ENCODE measurements around the gene MYO1B. TPM values are rescaled to one million over a fixed set of nuclear protein-coding genes. Genes with fewer than 3 reads are reported as not detected.

Gene MYO1B
- total RNA-seq, 6 donors from 2014 or later, result 112 to 311 (median 137) TPM

DNA sequence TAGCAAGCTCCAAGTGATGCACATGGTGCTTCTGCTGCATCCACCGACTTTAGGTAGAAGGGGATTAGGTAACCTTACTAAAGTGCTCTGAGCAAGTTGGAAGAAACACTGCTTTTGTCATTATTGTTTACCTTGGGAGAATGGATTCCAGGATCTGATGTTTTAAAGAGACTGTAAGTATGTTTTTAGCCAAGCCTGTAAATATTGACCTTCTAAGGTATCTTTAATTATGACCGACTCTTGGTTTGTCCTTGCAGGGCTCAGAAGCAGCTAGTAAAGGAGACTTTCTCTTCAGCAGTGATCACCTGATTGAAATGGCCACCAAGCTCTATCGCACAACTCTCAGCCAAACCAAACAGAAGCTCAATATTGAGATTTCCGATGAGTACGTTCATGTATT, 170.7 kb downstream of the MYO1B start:
- TF ChIP-seq POLR2AphosphoS5 (IDR thresholded peaks at IDR 0.05), result no peak
- TF ChIP-seq, protein P1, sequence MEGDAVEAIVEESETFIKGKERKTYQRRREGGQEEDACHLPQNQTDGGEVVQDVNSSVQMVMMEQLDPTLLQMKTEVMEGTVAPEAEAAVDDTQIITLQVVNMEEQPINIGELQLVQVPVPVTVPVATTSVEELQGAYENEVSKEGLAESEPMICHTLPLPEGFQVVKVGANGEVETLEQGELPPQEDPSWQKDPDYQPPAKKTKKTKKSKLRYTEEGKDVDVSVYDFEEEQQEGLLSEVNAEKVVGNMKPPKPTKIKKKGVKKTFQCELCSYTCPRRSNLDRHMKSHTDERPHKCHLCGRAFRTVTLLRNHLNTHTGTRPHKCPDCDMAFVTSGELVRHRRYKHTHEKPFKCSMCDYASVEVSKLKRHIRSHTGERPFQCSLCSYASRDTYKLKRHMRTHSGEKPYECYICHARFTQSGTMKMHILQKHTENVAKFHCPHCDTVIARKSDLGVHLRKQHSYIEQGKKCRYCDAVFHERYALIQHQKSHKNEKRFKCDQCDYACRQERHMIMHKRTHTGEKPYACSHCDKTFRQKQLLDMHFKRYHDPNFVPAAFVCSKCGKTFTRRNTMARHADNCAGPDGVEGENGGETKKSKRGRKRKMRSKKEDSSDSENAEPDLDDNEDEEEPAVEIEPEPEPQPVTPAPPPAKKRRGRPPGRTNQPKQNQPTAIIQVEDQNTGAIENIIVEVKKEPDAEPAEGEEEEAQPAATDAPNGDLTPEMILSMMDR (IDR thresholded peaks at IDR 0.05), result no peak
- no peak for TF ChIP-seq EP300 (IDR thresholded peaks at IDR 0.05)
- TF ChIP-seq POLR2A (IDR thresholded peaks at IDR 0.05), result no peak
- H3K27me3 ChIP-seq, result no peaks in the 10 kb centered on the region
- ATAC-seq (ENCODE audit: low FRiP score in 2 of 2), result no peak
- no peaks in the 10 kb centered on the region for H3K9me3 ChIP-seq
- H3K4me3 ChIP-seq, result no peak overlapping the region
- H3K36me3 ChIP-seq, result peaks cover 3 to 51% (median 23%) of the 10 kb centered on the region in 4 donors
- no peak for DNase-seq
- WGBS, 2 donors, result 82 to 93% methylated on average over 5 of the region's 5 CpGs
- H3K4me1 ChIP-seq, result no peaks in the 10 kb centered on the region
- H3K27ac ChIP-seq, result no peak overlapping the region

DNA sequence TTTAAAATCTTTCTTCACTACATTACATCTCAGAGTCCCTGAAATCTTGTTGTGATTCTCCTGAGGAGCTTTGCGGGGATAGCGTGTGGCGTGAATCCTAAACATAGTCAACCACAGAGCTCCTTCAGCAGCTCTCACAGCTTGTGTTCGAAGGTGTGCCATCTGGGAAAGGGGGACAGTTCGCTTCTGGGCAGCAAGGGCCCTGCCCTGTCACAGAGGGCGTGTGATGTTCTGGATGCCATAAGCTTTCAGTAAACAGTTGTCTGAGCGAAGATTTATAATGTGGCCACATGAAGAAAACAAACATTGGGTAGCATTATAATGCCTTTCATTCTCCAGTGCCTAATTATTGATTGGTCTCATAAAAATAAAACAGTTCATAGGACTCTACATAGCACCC, 172.5 kb downstream of the MYO1B start:
- ATAC-seq (ENCODE audit: low FRiP score in 2 of 2) (no peak), DNase-seq (no peak)
- no peaks in the 10 kb centered on the region for H3K9me3 ChIP-seq
- H3K27me3 ChIP-seq, result no peaks in the 10 kb centered on the region
- no peak overlapping the region for H3K4me3 ChIP-seq
- TF ChIP-seq, protein P1 (IDR thresholded peaks at IDR 0.05), result no peak
- TF ChIP-seq EP300 (IDR thresholded peaks at IDR 0.05), result peak in 1 of 4 donors; percentile 31
- peak in 1 of 2 donors; percentile 55 for TF ChIP-seq POLR2AphosphoS5 (IDR thresholded peaks at IDR 0.05)
- peak overlapping the region in 1 of 4 donors; percentile 2 for H3K27ac ChIP-seq
- WGBS, 2 donors, result 83% methylated on average over 7 of the region's 7 CpGs
- H3K4me1 ChIP-seq, result no peaks in the 10 kb centered on the region
- H3K36me3 ChIP-seq, result peaks cover 3 to 41% (median 18%) of the 10 kb centered on the region in 4 donors

DNA sequence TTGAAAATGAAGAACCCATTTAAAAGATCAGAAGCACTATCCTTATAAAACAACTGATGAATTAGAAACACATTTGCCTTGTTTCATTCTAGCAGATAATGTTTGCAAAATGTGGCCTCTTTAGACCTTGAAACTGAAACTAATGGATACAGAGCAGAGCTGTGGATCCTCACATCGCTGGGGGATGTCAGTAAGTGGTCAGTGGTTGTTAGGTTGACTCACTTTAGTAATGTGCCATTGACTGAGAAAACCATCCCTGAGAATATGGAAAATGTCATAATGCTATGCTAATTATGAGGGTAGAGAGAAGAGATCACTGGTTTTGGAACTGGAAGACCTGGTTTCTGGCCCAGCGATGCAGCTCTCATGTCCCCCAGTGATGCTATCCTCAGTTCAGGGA, 176.7 kb downstream of the MYO1B start:
- 78 to 87% methylated on average over 2 of the region's 2 CpGs for WGBS, 2 donors
- Histone ChIP-seq H3K27me3 (no peaks in the 10 kb centered on the region), H3K9me3 (no peaks in the 10 kb centered on the region), H3K4me3 (no peak overlapping the region), H3K4me1 (no peaks in the 10 kb centered on the region), H3K36me3 (peaks cover 0 to 15% (median 3%) of the 10 kb centered on the region in 4 donors), H3K27ac (no peak overlapping the region)
- ATAC-seq (ENCODE audit: low FRiP score in 2 of 2) (no peak), DNase-seq (no peak)
- TF ChIP-seq EP300 (IDR thresholded peaks at IDR 0.05) (no peak), POLR2A (IDR thresholded peaks at IDR 0.05) (no peak), POLR2AphosphoS5 (IDR thresholded peaks at IDR 0.05) (no peak)
- TF ChIP-seq, protein P1 (IDR thresholded peaks at IDR 0.05), result no peak

DNA sequence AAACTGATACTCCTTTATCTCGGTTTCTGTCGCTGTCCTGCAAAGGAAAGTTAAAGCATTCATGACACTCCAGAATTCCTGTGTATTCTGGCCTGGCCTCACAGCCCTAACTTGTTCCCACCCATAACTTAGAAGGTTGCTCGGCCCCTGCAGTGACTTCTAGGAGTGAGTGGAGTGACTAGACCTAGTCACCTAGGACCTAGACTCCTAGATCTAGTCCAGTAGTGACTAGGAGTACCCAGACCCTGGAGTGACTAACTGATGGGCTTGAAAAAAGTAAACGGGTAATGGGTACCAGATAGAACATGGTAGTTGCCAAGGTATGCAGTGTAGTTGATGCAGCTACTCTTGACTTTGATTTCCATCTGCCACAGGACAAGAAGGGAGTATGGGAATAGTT, 181.8 kb downstream of the MYO1B start:
- Histone ChIP-seq H3K4me3 (no peak overlapping the region), H3K9me3 (no peaks in the 10 kb centered on the region), H3K27ac (no peak overlapping the region), H3K27me3 (no peaks in the 10 kb centered on the region), H3K36me3 (peaks cover 0 to 10% (median 0%) of the 10 kb centered on the region in 4 donors), H3K4me1 (no peaks in the 10 kb centered on the region)
- no peak for DNase-seq
- WGBS, 2 donors, result 85 to 92% methylated on average over 4 of the region's 4 CpGs
- no peak for TF ChIP-seq EP300 (IDR thresholded peaks at IDR 0.05)
- no peak for TF ChIP-seq POLR2A (IDR thresholded peaks at IDR 0.05)
- TF ChIP-seq, protein P1 (IDR thresholded peaks at IDR 0.05), result no peak
- TF ChIP-seq POLR2AphosphoS5 (IDR thresholded peaks at IDR 0.05), result no peak
- no peak for ATAC-seq (ENCODE audit: low FRiP score in 2 of 2)

DNA sequence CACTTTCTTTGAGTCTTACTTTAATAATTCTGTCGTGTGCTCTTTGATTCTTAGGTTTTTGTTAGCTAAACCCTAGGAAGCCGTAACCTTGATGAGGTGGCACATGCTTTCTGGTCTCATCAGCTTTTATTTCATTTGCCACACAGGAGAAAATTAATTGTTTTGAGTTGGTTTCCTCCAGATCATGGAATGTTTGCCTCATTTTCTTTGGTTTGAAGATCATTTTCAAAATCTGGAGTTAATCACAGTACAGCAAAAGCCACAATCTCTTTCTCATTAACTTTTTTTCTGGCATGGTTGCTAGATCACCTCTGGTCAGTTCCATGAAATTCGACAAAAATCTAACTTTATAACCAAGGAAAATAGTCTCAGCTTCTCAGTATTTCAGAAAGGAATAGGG, 182.9 kb downstream of the MYO1B start:
- TF ChIP-seq EP300 (IDR thresholded peaks at IDR 0.05), result no peak
- no peak for TF ChIP-seq POLR2A (IDR thresholded peaks at IDR 0.05)
- no peak for TF ChIP-seq POLR2AphosphoS5 (IDR thresholded peaks at IDR 0.05)
- TF ChIP-seq, protein P1 (IDR thresholded peaks at IDR 0.05), result no peak
- 76 to 78% methylated on average over 3 of the region's 3 CpGs for WGBS, 2 donors
- Histone ChIP-seq H3K4me1 (no peaks in the 10 kb centered on the region), H3K27me3 (no peaks in the 10 kb centered on the region), H3K9me3 (no peaks in the 10 kb centered on the region), H3K36me3 (peaks cover 0 to 1% (median 0%) of the 10 kb centered on the region in 4 donors), H3K4me3 (no peak overlapping the region), H3K27ac (no peak overlapping the region)
- DNase-seq (no peak), ATAC-seq (ENCODE audit: low FRiP score in 2 of 2) (no peak)

Data from upper lobe of left lung (tissue), 6 donors.